GOT3 (cell line): ENCODE measurements around the gene ITGA5.

Source experiments
- DNase-seq: peaks from one replicate; lab custom pipeline; 2025; ENCODE audit warnings: mixed read lengths; lab: John Stamatoyannopoulos, UW

Gene ITGA5

DNA sequence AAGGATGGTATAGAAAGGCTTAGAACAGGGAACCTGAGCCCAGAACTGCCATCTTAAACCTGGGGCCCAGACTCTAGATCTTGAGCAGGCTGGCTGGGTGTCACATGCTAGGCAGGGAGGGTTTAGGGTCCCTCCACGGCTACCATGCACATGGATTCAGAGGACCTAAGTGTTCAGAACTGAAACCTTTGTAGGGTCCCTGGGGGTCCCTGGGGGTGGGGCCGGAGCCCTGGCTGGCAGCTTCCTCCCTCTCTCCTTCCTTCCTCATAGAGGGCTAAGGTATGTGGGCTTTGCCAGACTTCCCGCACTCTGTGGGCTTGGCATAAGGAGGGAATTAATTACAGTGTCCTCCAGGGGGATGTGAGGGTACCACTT lies 29.9 kb downstream of the ITGA5 start:
- DNase-seq: no peak

GRCh38 chr12:54388237-54389133 lies 30.6 kb downstream of the ITGA5 start:
- DNase-seq: no peak

GRCh38 chr12:54387114-54387467 lies 32.0 kb downstream of the ITGA5 start:
- DNase-seq: no peak

DNA sequence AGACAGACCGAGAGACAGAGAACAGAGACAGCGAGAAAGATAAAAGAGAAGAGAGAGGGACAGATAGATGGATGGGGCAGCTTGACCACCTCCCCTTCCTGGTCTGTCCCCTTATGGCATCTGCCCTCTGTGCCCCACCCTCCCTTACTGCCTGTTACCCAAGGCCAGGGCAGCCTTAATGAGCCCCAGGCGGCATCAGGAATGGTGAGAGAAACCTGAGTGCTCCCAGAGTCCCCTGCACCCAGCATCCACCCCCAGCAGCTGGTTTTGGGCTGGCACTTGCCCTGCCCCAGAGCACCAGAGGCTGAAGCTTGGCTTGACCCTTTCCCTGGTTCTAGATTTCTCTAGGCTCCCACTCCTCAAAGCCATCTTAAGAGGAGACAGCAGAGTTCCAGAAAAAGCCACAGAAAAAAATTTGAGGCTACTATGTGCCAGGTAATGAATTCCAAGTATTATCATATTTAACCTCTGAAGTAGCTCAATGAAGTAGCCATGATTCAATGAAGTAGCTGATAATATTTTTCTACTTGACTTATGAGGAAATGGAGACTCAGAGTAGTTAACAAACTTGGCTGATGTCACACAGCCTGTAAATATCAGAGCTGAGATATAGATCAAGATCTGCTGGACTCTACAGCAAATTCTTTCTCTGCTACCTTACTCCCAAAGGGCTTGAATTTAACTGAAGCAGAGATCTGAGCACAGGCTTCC lies 32.5 kb downstream of the ITGA5 start:
- no peak for DNase-seq

GRCh38 chr12:54385251-54385914 lies 33.7 kb downstream of the ITGA5 start:
- DNase-seq: no peak

- DNase-seq: no peak
These were observed 34.5 kb downstream of the ITGA5 start, which contains the start of gene ZNF385A for GRCh38 chr12:54384591-54385041. Gene ZNF385A, minus strand, starts transcription at chr12:54384733. Its CDS starts 219 bp downstream, at chr12:54384514.

DNA sequence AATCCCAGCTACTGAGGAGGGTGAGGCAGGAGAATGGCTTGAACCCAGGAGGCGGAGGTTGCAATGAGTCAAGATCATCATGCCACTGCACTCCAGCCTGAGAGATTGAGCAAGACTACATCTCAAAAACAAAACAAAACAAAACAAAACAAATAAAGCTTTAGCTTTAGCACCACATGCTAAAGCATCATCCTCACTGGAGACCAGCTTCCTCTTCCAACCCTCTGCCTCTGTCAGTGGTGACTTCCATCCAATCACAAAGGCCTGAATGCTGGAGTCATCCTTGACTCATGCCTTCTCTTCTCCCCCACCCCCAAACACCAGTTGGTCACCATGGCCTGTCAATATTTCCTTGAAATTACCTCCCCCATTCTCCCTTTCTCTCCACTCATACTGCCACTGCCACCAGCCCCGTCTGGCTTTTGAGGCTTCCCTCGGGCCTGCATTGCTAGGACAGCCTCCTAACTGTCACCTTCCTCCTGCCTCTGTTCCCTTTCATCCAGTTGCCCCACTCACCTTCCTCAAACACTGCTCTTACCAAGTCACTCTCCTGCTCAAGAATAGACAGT lies 35.9 kb downstream of the ITGA5 start:
- DNase-seq: no peak

GRCh38 chr12:54381136-54381535 lies 37.9 kb downstream of the ITGA5 start:
- no peak for DNase-seq

- peak; percentile 33 for DNase-seq
These were observed 39.5 kb downstream of the ITGA5 start for GRCh38 chr12:54379398-54380201.

- DNase-seq: no peak
These were observed 40.2 kb downstream of the ITGA5 start for GRCh38 chr12:54378796-54379397.

GRCh38 chr12:54377797-54378515 lies 41.1 kb downstream of the ITGA5 start:
- DNase-seq: no peak

GRCh38 chr12:54377007-54377406 lies 42.1 kb downstream of the ITGA5 start:
- DNase-seq: no peak

GRCh38 chr12:54376596-54376995 lies 42.5 kb downstream of the ITGA5 start:
- DNase-seq: no peak

DNA sequence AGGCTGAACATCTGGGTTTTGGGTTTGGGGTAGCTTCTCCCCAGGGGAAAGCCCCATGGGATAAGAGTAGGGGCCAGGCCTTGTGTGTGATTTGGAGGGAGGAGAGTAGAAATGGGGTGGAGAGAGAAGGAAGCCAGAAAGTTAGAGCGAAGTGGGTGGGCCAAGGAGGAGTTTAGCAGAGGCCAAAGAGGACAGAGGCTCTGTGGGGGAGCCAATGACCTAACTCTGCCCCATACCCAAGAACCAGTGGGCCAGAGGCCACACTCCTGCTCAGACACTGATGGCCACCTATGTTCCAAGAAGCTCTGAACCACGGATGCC lies 43.8 kb downstream of the ITGA5 start:
- DNase-seq: no peak

DNA sequence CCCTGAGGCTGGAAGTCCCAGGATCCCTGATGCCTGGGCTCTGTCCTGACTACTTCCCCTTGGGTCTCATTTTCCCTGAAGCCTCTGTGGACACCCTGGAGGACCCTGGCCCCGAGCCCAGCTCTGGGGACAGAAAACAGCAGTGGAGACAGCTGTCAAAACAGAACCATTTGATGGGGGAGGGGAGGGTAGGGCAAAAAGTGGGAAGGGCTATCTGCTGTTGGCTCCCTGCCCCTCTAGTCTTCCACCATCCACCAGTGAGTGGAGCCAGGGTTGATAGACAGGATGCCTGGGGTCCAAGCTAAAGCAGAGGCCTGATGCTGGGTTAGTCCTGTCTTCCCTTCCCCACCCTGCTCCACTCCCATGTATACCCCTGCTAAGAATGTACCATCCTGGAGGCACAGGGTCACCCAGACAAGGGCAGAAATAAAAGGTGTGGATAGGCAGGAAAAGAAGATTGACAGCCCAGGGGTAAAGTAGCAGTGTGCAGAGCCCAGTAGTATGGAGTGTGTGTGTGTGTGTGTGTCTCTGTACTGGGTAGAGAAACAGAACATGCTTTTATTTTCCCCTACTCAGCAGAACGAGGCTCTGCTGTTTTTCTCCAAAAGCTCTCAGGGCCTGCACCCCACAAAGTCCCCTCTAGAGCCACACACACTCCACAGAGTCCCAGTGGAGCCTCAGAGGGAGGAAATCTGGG lies 44.4 kb downstream of the ITGA5 start:
- DNase-seq: no peak

DNA sequence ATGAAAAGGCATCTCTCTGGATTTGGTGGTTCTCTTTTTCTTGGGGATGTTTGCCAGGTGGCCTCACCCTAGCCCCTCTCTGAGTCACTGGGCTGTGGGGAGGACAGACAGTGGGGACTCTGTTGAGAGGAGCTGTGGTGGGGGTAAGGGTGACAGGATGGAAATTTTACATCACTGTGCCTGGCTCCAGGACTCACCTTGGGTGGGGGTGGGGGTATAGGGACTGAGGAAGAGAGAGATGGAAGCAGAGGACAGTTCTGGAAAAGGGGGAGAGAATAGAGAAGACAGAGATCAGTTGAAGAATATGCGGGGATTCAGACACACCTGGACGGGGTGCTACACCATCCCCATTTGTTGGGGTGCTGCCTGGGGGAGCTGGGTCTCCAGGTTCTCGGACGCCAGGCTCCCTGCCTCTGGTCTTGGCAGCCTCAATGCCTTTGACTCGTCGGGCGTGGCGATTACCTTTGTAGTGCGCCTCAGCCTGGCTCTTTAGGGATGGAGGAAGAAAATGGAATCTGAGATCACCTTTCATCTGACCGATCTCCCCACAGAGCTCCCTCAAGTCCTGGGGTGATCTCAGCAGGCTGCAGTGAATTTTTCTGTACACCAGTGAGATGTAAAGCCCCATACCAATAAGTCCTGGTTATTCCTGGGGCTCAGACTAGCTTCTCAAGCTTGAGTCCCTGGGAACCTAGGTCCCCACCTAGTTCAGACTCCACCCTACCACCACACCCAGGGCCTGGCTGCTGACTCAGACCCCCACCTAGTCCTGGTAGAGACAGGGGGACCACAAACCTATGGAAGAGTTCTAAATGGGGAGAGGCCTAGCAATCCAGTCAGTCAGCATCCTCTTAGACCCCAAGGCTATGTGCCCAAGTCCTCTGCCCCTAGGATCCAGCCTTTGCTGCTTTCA lies 45.2 kb downstream of the ITGA5 start:
- no peak for DNase-seq

DNA sequence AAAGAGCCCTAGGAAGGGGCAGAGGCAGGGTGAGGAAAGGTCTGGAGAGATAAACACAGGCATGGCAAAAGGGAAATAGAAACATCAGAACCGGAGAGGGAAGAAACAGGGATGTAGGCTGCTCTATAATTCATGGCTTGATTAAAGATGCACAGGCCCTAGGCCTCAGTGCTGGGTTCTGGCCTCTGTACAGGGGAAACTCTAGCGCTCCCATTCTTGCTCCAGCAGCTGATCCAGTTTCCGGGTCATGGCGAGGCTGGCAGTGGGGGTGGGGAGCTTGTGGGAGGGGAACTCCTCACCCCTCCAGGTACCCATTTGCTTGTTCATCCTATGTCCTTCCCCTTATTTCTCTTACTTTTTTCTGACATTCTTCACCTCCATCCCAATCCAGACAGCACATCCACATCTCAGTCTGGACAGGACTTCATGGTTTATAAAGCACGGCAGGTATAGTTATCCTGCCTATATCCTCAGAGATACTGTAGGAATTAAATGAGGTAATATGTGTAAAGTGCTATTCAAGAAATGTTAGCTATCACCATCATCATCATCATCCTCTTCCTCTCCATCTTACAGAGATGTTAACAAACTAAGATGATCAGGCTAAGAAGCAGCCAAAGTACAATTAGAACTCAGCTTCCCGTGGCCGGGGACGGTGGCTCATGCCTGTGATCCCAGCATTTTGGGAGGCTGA lies 46.8 kb downstream of the ITGA5 start:
- DNase-seq: no peak
